Stimulated activated CD8-positive, alpha-beta memory T cell treated with anti-CD3 and anti-CD28 coated beads, Interleukin-2, amount 100 ng/mL, for 48 hours (primary cell): Measurements from ENCODE around the gene ATP2A2.
"Not testable (repeated sequence)": the region's sequence is repeated elsewhere in the genome, so short reads cannot be mapped to it uniquely, and the experiment has no call there.

Source experiments
- DNase-seq, 2 donors: peaks; one replicate each; pipeline ENCODE4 v3.0.0-alpha.2; 2020; ENCODE audit warnings: low read depth in 2 of 2

ATP2A2 gene

DNA sequence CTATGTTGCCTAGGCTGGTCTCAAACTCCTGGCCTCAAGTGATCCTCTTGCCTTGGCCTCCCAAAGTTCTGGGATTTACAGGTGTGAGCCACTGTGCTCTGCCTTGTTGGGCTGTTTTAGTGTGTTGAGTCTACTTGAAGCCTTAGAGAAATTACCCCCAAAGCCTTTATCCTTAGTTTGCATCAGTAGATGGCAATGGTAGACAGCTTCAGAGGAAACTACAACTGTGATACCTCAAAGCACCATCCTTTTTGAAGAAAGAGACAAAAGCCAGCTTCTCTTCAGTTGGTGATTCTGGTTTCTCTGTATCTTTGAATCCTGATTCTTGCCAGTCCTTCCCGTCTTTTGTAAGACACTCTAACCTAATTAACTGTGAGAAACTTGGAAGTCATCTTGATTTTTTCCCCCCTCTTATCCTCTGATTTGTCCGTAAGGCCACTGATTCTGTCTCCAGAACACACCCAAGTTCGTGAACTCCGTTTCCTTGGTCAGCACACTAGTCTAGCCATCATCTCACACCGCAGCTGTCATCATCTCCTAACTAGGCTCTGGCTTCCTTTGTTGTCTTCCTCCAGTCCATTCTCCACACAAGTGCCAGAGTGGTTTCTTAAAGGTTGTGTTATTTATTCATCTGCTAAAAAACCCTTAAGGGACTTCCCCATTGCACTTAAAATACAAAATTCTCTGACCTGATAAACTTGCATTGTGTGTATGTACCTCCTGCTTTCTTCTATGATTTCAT lies 20.2 kb downstream of the ATP2A2 start:
- no peak for DNase-seq

- DNase-seq, result no peak
These were observed 23.1 kb downstream of the ATP2A2 start for GRCh38 chr12:110304061-110304551.

DNA sequence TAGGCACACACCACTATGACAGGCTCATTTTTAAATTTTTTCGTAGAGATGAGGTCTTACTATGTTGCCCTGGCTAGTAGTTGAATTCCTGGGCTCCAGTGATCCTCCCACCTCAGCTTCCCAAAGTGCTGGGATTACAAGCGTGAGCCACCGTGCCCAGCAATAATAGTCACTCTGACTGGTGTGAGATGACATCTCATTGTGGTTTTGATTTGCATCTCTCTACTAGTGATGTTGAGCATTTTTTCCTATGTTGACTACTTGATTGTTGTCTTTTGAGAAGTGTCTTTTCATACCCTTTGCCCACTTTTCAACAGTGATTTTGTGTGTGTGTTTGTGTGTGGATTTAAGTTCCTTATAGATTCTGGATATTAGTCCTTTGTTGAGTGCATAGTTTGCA lies 26.3 kb downstream of the ATP2A2 start:
- no peak for DNase-seq

DNA sequence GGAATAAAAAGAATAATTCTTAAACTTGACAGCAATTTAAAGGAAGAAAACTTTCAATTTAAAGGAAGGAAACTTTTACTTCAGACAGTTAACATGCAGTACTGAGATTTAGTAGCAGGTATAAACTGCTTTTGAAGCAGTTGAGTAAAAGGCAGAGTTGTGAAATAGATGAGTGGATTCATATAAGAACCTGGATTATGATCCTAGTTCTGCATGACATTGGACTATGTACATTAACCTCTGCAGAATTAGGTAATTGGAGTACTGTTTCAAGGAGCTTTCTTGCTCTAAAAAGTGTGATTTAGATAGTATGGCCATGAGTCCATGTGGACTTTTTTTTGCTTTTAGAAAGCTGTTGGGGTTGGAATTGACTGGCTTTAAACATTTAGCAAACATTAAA lies 29.7 kb downstream of the ATP2A2 start:
- no peak for DNase-seq

- no peak for DNase-seq
These were observed 30.9 kb downstream of the ATP2A2 start for GRCh38 chr12:110311903-110312302.

GRCh38 chr12:110312581-110313360 lies 31.7 kb downstream of the ATP2A2 start:
- DNase-seq, result no peak

DNA sequence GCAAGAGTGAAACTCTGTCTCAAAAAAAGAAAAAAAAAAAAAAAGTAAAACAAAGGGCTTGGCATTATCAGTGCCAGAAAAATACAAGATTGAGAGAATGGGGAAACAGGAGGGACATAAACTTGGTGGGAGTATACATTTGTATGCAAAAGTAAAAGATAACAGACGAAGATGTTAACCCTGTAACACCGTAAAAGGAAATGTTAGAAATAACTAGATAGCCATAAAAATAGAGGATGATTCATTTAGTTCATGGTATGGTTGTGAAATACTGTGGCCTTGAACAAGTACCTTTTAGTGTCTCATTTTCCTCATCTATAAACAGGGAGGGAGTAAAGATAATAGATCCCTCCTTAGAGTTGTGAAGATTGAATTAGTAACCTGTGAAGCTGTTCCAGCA lies 33.3 kb downstream of the ATP2A2 start:
- DNase-seq, result no peak

DNA sequence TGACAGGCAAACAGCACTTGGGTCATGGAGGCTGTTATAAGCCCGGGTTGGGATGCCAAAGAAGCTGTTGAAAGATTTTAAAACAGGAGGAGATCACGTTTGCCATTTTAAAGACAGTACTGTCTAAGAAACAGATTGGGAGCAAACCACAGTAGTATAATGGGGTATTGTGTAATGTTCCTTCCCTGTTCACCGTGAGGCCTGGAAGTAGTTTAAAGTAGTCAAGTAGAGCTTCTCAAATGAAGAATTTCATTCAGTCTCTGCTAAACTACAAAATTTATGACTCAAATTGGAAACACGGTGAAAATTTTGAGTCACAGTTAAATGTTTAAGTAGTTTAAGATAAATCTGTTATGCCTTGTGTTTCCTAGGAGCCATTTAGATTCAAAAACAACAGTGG lies 35.8 kb downstream of the ATP2A2 start:
- DNase-seq, result no peak

- no peak for DNase-seq
These were observed 36.9 kb downstream of the ATP2A2 start for GRCh38 chr12:110317911-110318310.

DNA sequence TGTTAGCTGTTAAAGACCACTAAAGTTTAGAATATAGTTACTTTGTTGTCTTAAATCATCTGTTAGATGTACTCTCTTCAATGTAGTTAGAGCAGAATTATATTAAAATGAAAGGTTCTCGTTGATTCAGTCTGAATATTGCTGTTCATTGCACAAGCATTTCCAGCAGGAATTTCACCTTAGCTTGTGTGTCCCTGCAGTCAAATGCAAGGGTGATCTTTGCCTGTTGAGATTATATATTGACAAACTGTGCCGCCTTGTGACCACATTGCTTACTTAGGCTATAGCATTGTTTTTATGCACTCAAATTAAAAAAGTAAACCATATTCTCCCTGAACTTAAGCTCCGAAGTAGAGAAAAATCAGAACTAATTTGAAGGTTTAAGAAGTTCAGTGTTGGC lies 39.5 kb downstream of the ATP2A2 start:
- DNase-seq, result no peak

DNA sequence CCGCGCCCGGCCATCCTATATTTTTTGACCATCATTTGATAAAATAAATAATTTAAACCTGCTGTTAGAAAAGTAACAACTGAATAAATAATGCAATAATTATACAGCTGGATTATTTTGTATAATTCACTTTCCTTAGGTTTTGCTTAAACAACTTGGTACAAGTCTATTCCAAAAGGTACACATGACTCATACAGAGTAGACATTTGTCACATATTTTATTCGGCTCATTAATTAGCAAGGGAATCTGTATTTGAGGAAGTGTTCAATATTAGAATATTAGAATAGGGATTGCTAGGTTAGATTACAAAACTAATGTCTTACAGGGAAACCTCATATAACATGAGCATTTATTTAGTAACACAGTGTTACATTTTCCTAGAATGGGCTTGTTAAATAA lies 48.7 kb downstream of the ATP2A2 start:
- DNase-seq, result no peak

GRCh38 chr12:110330124-110330523 lies 49.1 kb downstream of the ATP2A2 start:
- DNase-seq, result no peak

GRCh38 chr12:110330544-110330943 lies 49.5 kb downstream of the ATP2A2 start:
- DNase-seq, result no peak

GRCh38 chr12:110333201-110333600 lies 52.2 kb downstream of the ATP2A2 start:
- no peak for DNase-seq

- DNase-seq, result no peak
These were observed 54.5 kb downstream of the ATP2A2 start for GRCh38 chr12:110335481-110336045.

DNA sequence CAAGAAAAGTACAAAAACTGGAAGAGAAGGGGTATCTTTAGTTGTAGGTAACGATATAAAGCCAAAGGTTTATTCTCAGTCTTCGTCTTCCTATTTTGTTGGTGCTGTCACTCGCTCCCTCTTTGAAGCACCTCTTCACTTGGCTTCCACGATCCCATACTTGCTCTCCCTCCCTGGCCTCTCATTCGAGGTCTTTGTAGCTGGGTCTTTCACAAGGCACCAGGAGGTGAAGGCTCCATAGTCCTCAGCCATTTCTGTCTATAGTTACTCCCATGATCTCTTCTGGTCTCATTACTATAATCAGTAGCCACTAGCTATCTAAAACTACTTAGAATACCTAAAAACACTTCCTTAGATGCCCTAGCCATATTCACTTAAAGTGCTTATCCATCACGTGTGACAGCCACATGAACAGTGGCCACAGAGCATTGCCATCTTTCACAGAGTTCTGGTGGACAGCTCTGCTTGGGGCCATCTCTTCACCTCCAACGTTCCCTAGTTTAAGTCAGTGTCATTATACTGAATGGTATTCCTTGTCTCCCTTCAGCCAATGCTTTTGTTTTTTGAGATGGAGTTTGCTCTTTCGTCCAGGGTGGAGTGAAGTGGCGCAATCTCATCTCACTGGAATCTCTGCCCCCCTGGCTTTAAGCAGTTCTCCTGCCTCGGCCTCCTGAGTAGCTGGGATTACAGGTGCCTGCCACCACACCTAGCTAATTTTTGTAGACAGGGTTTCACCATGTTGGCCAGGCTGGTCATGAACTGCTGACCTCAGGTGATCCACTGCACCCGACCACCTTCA lies 57.1 kb downstream of the ATP2A2 start:
- DNase-seq, result no peak

DNA sequence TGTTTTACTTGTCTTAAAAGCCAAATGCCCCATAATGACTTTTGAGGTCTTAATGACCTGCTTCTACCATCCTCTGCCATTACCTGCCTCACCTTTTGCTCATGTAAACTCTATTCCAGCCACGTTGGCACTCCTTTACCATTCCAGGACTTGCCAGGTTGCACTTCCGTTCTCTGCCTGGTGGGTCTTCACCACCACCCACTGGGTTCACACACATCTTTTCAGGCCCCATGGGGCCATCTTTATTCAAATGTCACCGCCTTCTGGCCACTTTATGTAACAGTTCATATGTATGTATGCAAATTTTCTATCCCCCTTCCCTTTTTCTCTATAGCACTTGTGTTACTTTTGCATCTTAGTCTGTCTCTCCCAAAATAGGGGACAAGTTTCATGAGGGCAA lies 57.7 kb downstream of the ATP2A2 start:
- DNase-seq, result no peak

GRCh38 chr12:110339184-110339952 lies 58.3 kb downstream of the ATP2A2 start:
- DNase-seq, result no peak

GRCh38 chr12:110340261-110340660 lies 59.2 kb downstream of the ATP2A2 start:
- not testable (repeated sequence) for DNase-seq

DNA sequence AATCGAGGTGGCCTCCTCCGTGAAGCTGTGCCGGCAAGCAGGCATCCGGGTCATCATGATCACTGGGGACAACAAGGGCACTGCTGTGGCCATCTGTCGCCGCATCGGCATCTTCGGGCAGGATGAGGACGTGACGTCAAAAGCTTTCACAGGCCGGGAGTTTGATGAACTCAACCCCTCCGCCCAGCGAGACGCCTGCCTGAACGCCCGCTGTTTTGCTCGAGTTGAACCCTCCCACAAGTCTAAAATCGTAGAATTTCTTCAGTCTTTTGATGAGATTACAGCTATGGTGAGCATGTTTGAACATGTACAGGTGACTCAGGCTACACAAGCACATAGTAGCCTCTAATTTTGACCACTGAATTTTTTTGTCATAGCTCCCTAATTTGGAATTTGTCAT lies 59.7 kb downstream of the ATP2A2 start:
- DNase-seq, result no peak

- DNase-seq, result no peak
These were observed 61.1 kb downstream of the ATP2A2 start for GRCh38 chr12:110342157-110342556.
